Caco-2 (cell line): ENCODE measurements around the gene ITGA11. TPM values are rescaled to one million over a fixed set of nuclear protein-coding genes. Genes with fewer than 3 reads are reported as not detected.

ENCODE experiments used
- BruUV-seq: library from RNA; stranded (reverse); fragments of 400-500 nt; replicated peaks from 2 replicates; lab custom pipeline; 2021; lab: Mats Ljungman, UMichigan
- CTCF ChIA-PET: fragments of 300-600 bp; sonication (Branson Sonifier 250); formaldehyde crosslinking; loops from one replicate; lab custom pipeline; 2022; ENCODE audit warnings: antibody characterized with exemption; lab: Charles Lee
- POLR2A ChIA-PET: fragments of 300-600 bp; sonication (Branson Sonifier 250); formaldehyde crosslinking; loops from one replicate; lab custom pipeline; 2022; ENCODE audit warnings: antibody characterized with exemption; lab: Charles Lee
- DNase-seq, 2 experiments: peaks; one replicate each; pipeline versions ENCODE4 v3.0.0 to v3.0.0-alpha.2; 2020 to 2022
- H3K27me3 ChIP-seq: replicated peaks from 2 replicates; pipeline ENCODE4 v1.6.0; 2011; ENCODE audit warnings: low read length; ENCODE audit not compliant: control insufficient read depth, insufficient read depth
- H3K36me3 ChIP-seq: 2 replicates; pipeline ENCODE4 v1.5.1; 2011; ENCODE audit warnings: low read length; ENCODE audit not compliant: control insufficient read depth, insufficient read depth
- H3K4me1 ChIP-seq: fragments of 250-450 bp; sonication (Bioruptor Pico); 2 replicates; pipeline ENCODE4 v1.5.1; 2020; ENCODE audit warnings: mild to moderate bottlenecking
- H3K4me3 ChIP-seq: 2 replicates; pipeline ENCODE4 v1.5.1; 2011; ENCODE audit warnings: low read depth, mild to moderate bottlenecking, control low read depth, low read length
- H3K9me3 ChIP-seq: fragments of 250-450 bp; sonication (Bioruptor Pico); 2 replicates; pipeline ENCODE4 v1.5.1; 2020; ENCODE audit warnings: mild to moderate bottlenecking, moderate library complexity
- H3K27ac Mint-ChIP-seq: one replicate; pipeline ENCODE4 v1.8.0; 2022; ENCODE audit warnings: mixed read lengths; ENCODE audit not compliant: unreplicated experiment
- H3K27me3 Mint-ChIP-seq: one replicate; pipeline ENCODE4 v1.8.0; 2022; ENCODE audit warnings: mixed read lengths; ENCODE audit not compliant: insufficient read depth, unreplicated experiment
- H3K36me3 Mint-ChIP-seq: one replicate; pipeline ENCODE4 v1.8.0; 2022; ENCODE audit warnings: mild to moderate bottlenecking, mixed read lengths; ENCODE audit not compliant: insufficient read depth, unreplicated experiment
- H3K4me1 Mint-ChIP-seq: one replicate; pipeline ENCODE4 v1.8.0; 2022; ENCODE audit warnings: low read depth, mixed read lengths; ENCODE audit not compliant: unreplicated experiment
- H3K4me3 Mint-ChIP-seq: one replicate; pipeline ENCODE4 v1.8.0; 2022; ENCODE audit warnings: mild to moderate bottlenecking, moderate library complexity, mixed read lengths; ENCODE audit not compliant: unreplicated experiment
- H3K9me3 Mint-ChIP-seq: one replicate; pipeline ENCODE4 v1.8.0; 2022; ENCODE audit warnings: mixed read lengths; ENCODE audit not compliant: unreplicated experiment
- intact Hi-C: fragments of 100-400 bp; cut with micrococcal nuclease; formaldehyde crosslinking; loops from one replicate; pipeline ENCODE4 v1.10.0; 2022; ENCODE audit not compliant: unreplicated experiment
- total RNA-seq: library from RNA; stranded (reverse); gene quantifications from 2 replicates; pipeline ENCODE4 v1.2.3, GENCODE V29; 2022
- TF ChIP-seq, protein P1 (sequence below), 2 experiments: fragments of 200-600 bp in 1 of 2; IDR thresholded peaks; 1 replicate in 1 of 2; 2 replicates in 1 of 2; pipeline versions ENCODE4 v1.5.1 to v1.8.0; 2011 to 2022; ENCODE audit warnings: antibody characterized with exemption in 1 of 2, control low read depth in 1 of 2, inconsistent platforms in 1 of 2, low read depth in 1 of 2, low read length in 1 of 2, mild to moderate bottlenecking in 1 of 2, moderate library complexity in 1 of 2; ENCODE audit not compliant: insufficient read depth in 1 of 2, severe bottlenecking in 1 of 2, unreplicated experiment in 1 of 2

ITGA11 gene
- total RNA-seq, 1 experiment from 2014 or later: 0.18 TPM

DNA sequence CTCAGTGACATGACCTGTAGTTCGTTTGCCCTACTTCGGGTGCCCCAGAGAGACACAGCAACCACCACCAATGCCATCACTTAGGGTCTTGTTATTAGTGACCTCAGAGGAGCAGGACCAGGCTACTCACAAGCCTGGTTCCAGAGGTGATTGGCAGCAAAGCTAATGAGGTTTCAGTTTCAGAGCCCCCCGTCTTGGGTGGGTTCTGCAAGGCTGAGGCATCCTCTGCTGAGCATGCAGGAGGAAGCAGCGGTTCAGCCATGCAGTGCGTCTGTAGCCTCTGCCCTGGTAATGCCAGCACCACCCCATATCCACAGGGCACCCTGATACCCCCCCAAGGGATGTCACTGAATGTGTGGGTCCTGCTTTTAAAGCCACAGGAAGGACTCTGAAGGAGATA lies 39.0 kb upstream of the ITGA11 start:
- H3K4me3 Mint-ChIP-seq: no peak overlapping the region
- no TSS peak for BruUV-seq

DNA sequence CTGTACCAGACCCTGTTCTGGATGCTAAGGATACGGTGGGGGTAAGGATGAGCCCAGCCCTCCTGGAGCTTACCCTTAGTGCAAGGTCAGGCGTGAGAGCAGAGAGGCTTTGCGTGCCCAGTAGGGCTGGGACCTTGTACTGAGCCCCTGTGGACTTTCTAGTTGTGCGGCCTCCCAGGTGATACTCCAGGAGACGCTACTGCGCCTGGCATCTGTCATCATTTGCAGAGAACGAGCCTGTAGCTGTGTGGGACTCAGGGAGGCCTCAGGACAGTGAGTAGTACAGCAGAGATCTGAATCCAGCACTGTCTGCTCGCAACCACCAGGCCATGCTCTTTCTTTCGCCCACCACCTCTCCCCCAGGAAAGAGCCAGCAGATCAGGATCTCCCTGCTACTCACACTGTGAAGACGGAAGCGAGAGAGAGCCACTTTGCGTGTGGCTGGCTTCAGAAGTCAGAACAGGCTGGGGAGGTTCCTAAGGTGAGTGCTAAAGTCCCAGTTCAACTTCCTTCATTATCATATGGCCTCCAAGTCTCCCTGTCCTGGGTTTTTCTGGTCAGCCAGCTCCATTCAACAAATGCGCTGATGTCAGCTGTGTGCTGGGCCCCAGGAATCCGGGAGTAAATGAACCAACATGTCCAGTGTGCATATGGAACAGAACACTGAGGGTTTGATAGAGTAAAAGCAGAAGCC lies 38.2 kb upstream of the ITGA11 start:
- no peaks in the 10 kb centered on the region for H3K4me1 Mint-ChIP-seq
- ChIA-PET POLR2A (no interaction called here), CTCF (no interaction called here)
- DNase-seq: no peak
- H3K36me3 Mint-ChIP-seq: no peaks in the 10 kb centered on the region
- Histone ChIP-seq H3K4me3 (no peak overlapping the region), H3K4me1 (no peaks in the 10 kb centered on the region), H3K9me3 (no peaks in the 10 kb centered on the region), H3K27me3 (no peaks in the 10 kb centered on the region), H3K36me3 (no peaks in the 10 kb centered on the region)
- H3K9me3 Mint-ChIP-seq: no peaks in the 10 kb centered on the region
- intact Hi-C loops: no loop called here
- TF ChIP-seq, protein P1, sequence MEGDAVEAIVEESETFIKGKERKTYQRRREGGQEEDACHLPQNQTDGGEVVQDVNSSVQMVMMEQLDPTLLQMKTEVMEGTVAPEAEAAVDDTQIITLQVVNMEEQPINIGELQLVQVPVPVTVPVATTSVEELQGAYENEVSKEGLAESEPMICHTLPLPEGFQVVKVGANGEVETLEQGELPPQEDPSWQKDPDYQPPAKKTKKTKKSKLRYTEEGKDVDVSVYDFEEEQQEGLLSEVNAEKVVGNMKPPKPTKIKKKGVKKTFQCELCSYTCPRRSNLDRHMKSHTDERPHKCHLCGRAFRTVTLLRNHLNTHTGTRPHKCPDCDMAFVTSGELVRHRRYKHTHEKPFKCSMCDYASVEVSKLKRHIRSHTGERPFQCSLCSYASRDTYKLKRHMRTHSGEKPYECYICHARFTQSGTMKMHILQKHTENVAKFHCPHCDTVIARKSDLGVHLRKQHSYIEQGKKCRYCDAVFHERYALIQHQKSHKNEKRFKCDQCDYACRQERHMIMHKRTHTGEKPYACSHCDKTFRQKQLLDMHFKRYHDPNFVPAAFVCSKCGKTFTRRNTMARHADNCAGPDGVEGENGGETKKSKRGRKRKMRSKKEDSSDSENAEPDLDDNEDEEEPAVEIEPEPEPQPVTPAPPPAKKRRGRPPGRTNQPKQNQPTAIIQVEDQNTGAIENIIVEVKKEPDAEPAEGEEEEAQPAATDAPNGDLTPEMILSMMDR (IDR thresholded peaks at IDR 0.05; ENCODE audit: insufficient read depth in 1 of 2, low read depth in 1 of 2, low read length in 1 of 2, severe bottlenecking in 1 of 2, unreplicated experiment in 1 of 2): no peak
- no TSS peak for BruUV-seq
- peaks cover 6% of the 10 kb centered on the region for H3K27me3 Mint-ChIP-seq
- H3K4me3 Mint-ChIP-seq: no peak overlapping the region
- no peak overlapping the region for H3K27ac Mint-ChIP-seq

More for the DNA sequence above, 39.0 kb upstream of the ITGA11 start:
- intact Hi-C loops: no loop called here
- Mint-ChIP-seq H3K36me3 (no peaks in the 10 kb centered on the region), H3K27ac (no peak overlapping the region), H3K27me3 (peaks cover 9% of the 10 kb centered on the region), H3K4me1 (no peaks in the 10 kb centered on the region), H3K9me3 (no peaks in the 10 kb centered on the region)
- no peak overlapping the region for H3K4me3 ChIP-seq
- H3K36me3 ChIP-seq: no peaks in the 10 kb centered on the region
- POLR2A ChIA-PET: no interaction called here
- CTCF ChIA-PET: no interaction called here
- H3K27me3 ChIP-seq: no peaks in the 10 kb centered on the region
- no peak for DNase-seq
- no peaks in the 10 kb centered on the region for H3K4me1 ChIP-seq
- no peaks in the 10 kb centered on the region for H3K9me3 ChIP-seq
- TF ChIP-seq, protein P1 (IDR thresholded peaks at IDR 0.05; ENCODE audit: insufficient read depth in 1 of 2, low read depth in 1 of 2, low read length in 1 of 2, severe bottlenecking in 1 of 2, unreplicated experiment in 1 of 2): no peak

DNA sequence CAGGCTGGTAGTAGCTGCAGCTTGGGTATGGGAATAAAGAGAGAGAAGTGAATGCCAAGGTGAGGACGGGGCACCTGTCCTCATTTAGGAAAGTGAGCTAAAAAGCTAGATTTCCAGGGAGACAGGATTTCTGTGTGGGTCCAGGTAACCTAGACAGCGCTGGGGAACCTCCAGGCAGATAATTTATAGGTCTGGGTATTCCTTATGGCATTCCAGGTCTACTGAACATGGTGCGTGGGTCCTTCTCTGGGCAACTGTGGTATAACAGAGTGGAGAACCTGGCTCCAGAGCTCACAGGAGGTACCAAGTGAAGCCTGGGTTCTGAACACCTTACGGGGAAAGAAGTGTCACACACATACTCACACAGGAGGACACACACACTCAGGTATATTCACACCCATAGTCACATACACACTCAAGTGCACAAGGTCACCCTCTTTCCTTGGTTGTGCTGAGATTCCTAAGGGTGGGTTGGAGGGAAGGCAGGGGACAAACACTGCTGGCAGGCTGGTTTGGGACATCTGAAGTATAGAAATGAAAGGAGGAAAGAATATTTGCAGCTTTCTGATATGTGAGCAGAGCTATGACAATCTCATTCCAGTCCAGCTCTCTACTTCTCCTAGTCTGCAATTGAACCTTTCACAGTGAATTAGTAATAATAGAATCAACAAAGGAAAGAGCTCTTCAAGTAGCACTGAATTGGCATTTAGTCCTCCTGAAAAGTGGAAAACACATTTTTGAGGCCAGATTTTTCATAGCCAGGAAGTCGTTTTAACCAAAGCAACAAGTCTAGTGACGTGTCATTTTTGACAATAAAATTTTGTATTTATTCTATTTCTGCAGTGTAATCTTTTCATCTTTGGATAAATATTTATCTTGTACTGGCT lies 37.4 kb upstream of the ITGA11 start:
- intact Hi-C loops: no loop called here
- Histone ChIP-seq H3K4me1 (no peaks in the 10 kb centered on the region), H3K4me3 (no peak overlapping the region), H3K36me3 (no peaks in the 10 kb centered on the region), H3K9me3 (no peaks in the 10 kb centered on the region), H3K27me3 (no peaks in the 10 kb centered on the region)
- H3K9me3 Mint-ChIP-seq: no peaks in the 10 kb centered on the region
- no peak overlapping the region for H3K4me3 Mint-ChIP-seq
- ChIA-PET POLR2A (no interaction called here), CTCF (no interaction called here)
- peaks cover 6% of the 10 kb centered on the region for H3K27me3 Mint-ChIP-seq
- no peak overlapping the region for H3K27ac Mint-ChIP-seq
- H3K36me3 Mint-ChIP-seq: no peaks in the 10 kb centered on the region
- H3K4me1 Mint-ChIP-seq: no peaks in the 10 kb centered on the region
- no peak for DNase-seq
- TF ChIP-seq, protein P1 (IDR thresholded peaks at IDR 0.05; ENCODE audit: insufficient read depth in 1 of 2, low read depth in 1 of 2, low read length in 1 of 2, severe bottlenecking in 1 of 2, unreplicated experiment in 1 of 2): no peak
- no TSS peak for BruUV-seq
